ENCODE results near the gene CARHSP1. TPM values are rescaled to one million over a fixed set of nuclear protein-coding genes. Genes with fewer than 3 reads are reported as not detected.

CARHSP1 gene
- total and polyA plus RNA-seq, 9 of the 15 experiments (the other 6 are each of a cell fraction or from before 2014, with no cell fraction given), result 5.8 to 114 (median 41.1) TPM

GRCh38 chr16:8863594-8864424 is 5.0 kb downstream of the CARHSP1 start (continued):
- TF ChIP-seq REST (IDR thresholded peaks at IDR 0.05; ENCODE audit: borderline replicate concordance) (peak; percentile 4; the same call in 1 of the 2 replicates), REST (CRISPR knock-in tag; IDR thresholded peaks at IDR 0.05; ENCODE audit: low read depth) (no peak), E4F1 (CRISPR knock-in tag; IDR thresholded peaks at IDR 0.05; ENCODE audit: borderline replicate concordance) (no peak), RAD21 (CRISPR knock-in tag; conservative IDR thresholded peaks at IDR 0.05 in 1 of 2, IDR thresholded peaks at IDR 0.05 in 1 of 2) (peak in 1 of 2 experiments; percentile 48; a peak in 2 of 4 replicates), VEZF1 (CRISPR knock-in tag; IDR thresholded peaks at IDR 0.05) (peak; percentile 37; the same call in 1 of the 2 replicates), ZKSCAN8 (CRISPR knock-in tag; IDR thresholded peaks at IDR 0.05) (0 out of 2 replicates have a peak, but pooled peaks have one; percentile 31), PKNOX1 (IDR thresholded peaks at IDR 0.05) (peak; percentile 61), SIRT6 (IDR thresholded peaks at IDR 0.05; ENCODE audit: low read depth, low read length) (no peak), MEIS2 (IDR thresholded peaks at IDR 0.05; ENCODE audit: partially characterized antibody) (peak; percentile 23)
- TF ChIP-seq, protein P1, sequence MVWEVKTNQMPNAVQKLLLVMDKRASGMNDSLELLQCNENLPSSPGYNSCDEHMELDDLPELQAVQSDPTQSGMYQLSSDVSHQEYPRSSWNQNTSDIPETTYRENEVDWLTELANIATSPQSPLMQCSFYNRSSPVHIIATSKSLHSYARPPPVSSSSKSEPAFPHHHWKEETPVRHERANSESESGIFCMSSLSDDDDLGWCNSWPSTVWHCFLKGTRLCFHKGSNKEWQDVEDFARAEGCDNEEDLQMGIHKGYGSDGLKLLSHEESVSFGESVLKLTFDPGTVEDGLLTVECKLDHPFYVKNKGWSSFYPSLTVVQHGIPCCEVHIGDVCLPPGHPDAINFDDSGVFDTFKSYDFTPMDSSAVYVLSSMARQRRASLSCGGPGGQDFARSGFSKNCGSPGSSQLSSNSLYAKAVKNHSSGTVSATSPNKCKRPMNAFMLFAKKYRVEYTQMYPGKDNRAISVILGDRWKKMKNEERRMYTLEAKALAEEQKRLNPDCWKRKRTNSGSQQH (CRISPR knock-in tag; IDR thresholded peaks at IDR 0.05), result 0 out of 2 replicates have a peak, but pooled peaks have one; percentile 15

All from K562 (cell line).